Liver (tissue), 9 donors: ENCODE results near the gene ITPK1. TPM values are rescaled to one million over a fixed set of nuclear protein-coding genes. Genes with fewer than 3 reads are reported as not detected.

Experiments used
- DNase-seq: peaks from one replicate; pipeline ENCODE4 v3.0.0-alpha.2; 2017; ENCODE audit warnings: low spot score
- H3K27ac ChIP-seq, 2 donors: one replicate each; pipeline ENCODE4 v1.7.0; 2013; ENCODE audit warnings: inconsistent platforms in 2 of 2, low read length in 2 of 2, control low read depth in 1 of 2, low read depth in 1 of 2, mild to moderate bottlenecking in 1 of 2
- H3K27me3 ChIP-seq, 4 donors: one replicate each; pipeline versions ENCODE4 v1.6.1 to v1.7.0; 2013; ENCODE audit warnings: low read length in 3 of 4, inconsistent platforms in 1 of 4, mild to moderate bottlenecking in 1 of 4, moderate library complexity in 1 of 4; ENCODE audit not compliant: control insufficient read depth in 4 of 4, insufficient read depth in 4 of 4
- H3K36me3 ChIP-seq, 4 donors: one replicate each; pipeline versions ENCODE4 v1.6.1 to v1.7.0; 2013; ENCODE audit warnings: low read length in 3 of 4, mild to moderate bottlenecking in 3 of 4, low read depth in 1 of 4, moderate library complexity in 1 of 4; ENCODE audit not compliant: control insufficient read depth in 4 of 4, insufficient read depth in 3 of 4
- H3K4me1 ChIP-seq, 4 donors: one replicate each; pipeline versions ENCODE4 v1.6.1 to v1.7.0; 2013; ENCODE audit warnings: low read length in 3 of 4, mild to moderate bottlenecking in 3 of 4, moderate library complexity in 1 of 4; ENCODE audit not compliant: control insufficient read depth in 4 of 4, insufficient read depth in 4 of 4
- H3K4me3 ChIP-seq, 3 donors: one replicate each; pipeline versions ENCODE4 v1.6.1 to v1.7.0; 2013; ENCODE audit warnings: low read length in 3 of 3, control low read depth in 1 of 3, low read depth in 1 of 3, mild to moderate bottlenecking in 1 of 3
- H3K9ac ChIP-seq, 2 donors: one replicate each; pipeline ENCODE4 v1.7.0; 2013; ENCODE audit warnings: low read length in 2 of 2, mild to moderate bottlenecking in 2 of 2, moderate library complexity in 2 of 2, control low read depth in 1 of 2, low read depth in 1 of 2
- H3K9me3 ChIP-seq, 4 donors: one replicate each; pipeline versions ENCODE4 v1.6.1 to v1.7.0; 2013; ENCODE audit warnings: low read length in 3 of 4; ENCODE audit not compliant: control insufficient read depth in 4 of 4
- ATF3 ChIP-seq: IDR thresholded peaks from 2 replicates; pipeline ENCODE4 v1.6.1; 2016; ENCODE audit warnings: antibody characterized with exemption
- CTCF ChIP-seq: fragments of 150-350 bp; IDR thresholded peaks from 2 replicates; pipeline ENCODE4 v1.5.1; 2017; ENCODE audit warnings: improper control_type of control experiment, low read depth, low read length; ENCODE audit not compliant: missing input control
- EGR1 ChIP-seq, 2 donors: IDR thresholded peaks; 2 replicates each; pipeline ENCODE4 v1.6.1; 2016 to 2018; ENCODE audit warnings: antibody characterized with exemption in 2 of 2, low read depth in 2 of 2
- FOXA1 ChIP-seq: IDR thresholded peaks from 2 replicates; pipeline ENCODE4 v1.6.1; 2016; ENCODE audit warnings: antibody characterized with exemption
- FOXA2 ChIP-seq: IDR thresholded peaks from 2 replicates; pipeline ENCODE4 v1.6.1; 2016; ENCODE audit warnings: antibody characterized with exemption
- GABPA ChIP-seq, 2 donors: IDR thresholded peaks in 1 of 2; conservative IDR thresholded peaks in 1 of 2; 2 replicates each; pipeline ENCODE4 v1.6.1; 2016; ENCODE audit warnings: antibody characterized with exemption in 2 of 2, mild to moderate bottlenecking in 1 of 2, moderate library complexity in 1 of 2
- HNF4A ChIP-seq, 2 donors: conservative IDR thresholded peaks; 2 replicates each; pipeline ENCODE4 v1.6.1; 2016; ENCODE audit warnings: antibody characterized with exemption in 2 of 2, mild to moderate bottlenecking in 2 of 2
- HNF4G ChIP-seq: IDR thresholded peaks from 2 replicates; pipeline ENCODE4 v1.6.1; 2016; ENCODE audit warnings: antibody characterized with exemption
- JUND ChIP-seq, 2 donors: IDR thresholded peaks; 2 replicates each; pipeline ENCODE4 v1.6.1; 2016; ENCODE audit warnings: antibody characterized with exemption in 2 of 2
- MAX ChIP-seq: IDR thresholded peaks from 2 replicates; pipeline ENCODE4 v1.6.1; 2016; ENCODE audit warnings: antibody characterized with exemption
- NR2F2 ChIP-seq: IDR thresholded peaks from 2 replicates; pipeline ENCODE4 v1.6.1; 2016; ENCODE audit warnings: antibody characterized with exemption
- RAD21 ChIP-seq, 2 donors: IDR thresholded peaks; 2 replicates each; pipeline ENCODE4 v1.6.1; 2016; ENCODE audit warnings: antibody characterized with exemption in 2 of 2, mild to moderate bottlenecking in 2 of 2
- REST ChIP-seq: IDR thresholded peaks from 2 replicates; pipeline ENCODE4 v1.6.1; 2016; ENCODE audit warnings: antibody characterized with exemption, mild to moderate bottlenecking
- RXRA ChIP-seq, 2 donors: IDR thresholded peaks; 2 replicates each; pipeline ENCODE4 v1.6.1; 2017 to 2018; ENCODE audit warnings: antibody characterized with exemption in 2 of 2, mild to moderate bottlenecking in 1 of 2
- SP1 ChIP-seq: IDR thresholded peaks from 2 replicates; pipeline ENCODE4 v1.6.1; 2018; ENCODE audit warnings: antibody characterized with exemption, mild to moderate bottlenecking
- TAF1 ChIP-seq: conservative IDR thresholded peaks from 2 replicates; pipeline ENCODE4 v1.6.1; 2016; ENCODE audit warnings: antibody characterized with exemption, mild to moderate bottlenecking
- YY1 ChIP-seq: IDR thresholded peaks from 2 replicates; pipeline ENCODE4 v1.6.1; 2016; ENCODE audit warnings: antibody characterized with exemption, mild to moderate bottlenecking
- ZBTB33 ChIP-seq: IDR thresholded peaks from 2 replicates; pipeline ENCODE4 v1.6.1; 2016; ENCODE audit warnings: antibody characterized with exemption
- WGBS: extraction: QIAGEN DNeasy Blood & Tissue Kit; methylation state at CpG from one replicate; pipeline ENCODE4 v1.1.7; 2013; 5-methylcytosine and 5-hydroxymethylcytosine counted together
- polyA plus RNA-seq, 2 donors: library from polyadenylated mRNA; stranded (reverse) in 1 of 2; unstranded in 1 of 2; fragments of 200-250 nt in 1 of 2; fragments of >200 nt in 1 of 2; fragmentation: Nextera tagmentation in 1 of 2; extraction: Ambion mirVana in 1 of 2; gene quantifications; one replicate each; pipeline versions ENCODE4 v1.2.1 to v1.2.3, GENCODE V29; 2013 to 2015
- total RNA-seq, 2 donors: library from RNA; depleted of rRNA; stranded (reverse); fragments of >200 nt; gene quantifications; one replicate each; pipeline ENCODE4 v1.2.3, GENCODE V29; 2014
- donor health status: healthy.
- donor health status: healthy.
- donor health status: healthy.
- donor health status: healthy.
- donor health status: healthy.

Gene ITPK1
- total and polyA plus RNA-seq, 4 donors: 9.0 to 41.2 (median 20.4) TPM

- Histone ChIP-seq H3K4me1 (peaks cover 10 to 20% (median 18%) of the 10 kb centered on the region in 4 donors), H3K4me3 (no peak overlapping the region), H3K27me3 (no peaks in the 10 kb centered on the region), H3K27ac (no peak overlapping the region), H3K36me3 (no peaks in the 10 kb centered on the region), H3K9ac (no peak overlapping the region), H3K9me3 (no peaks in the 10 kb centered on the region)
- TF ChIP-seq ATF3 (no peak), SP1 (no peak), YY1 (no peak), REST (no peak), GABPA (IDR thresholded peaks at IDR 0.05 in 1 of 2, conservative IDR thresholded peaks at IDR 0.05 in 1 of 2) (no peak)
- DNase-seq: no peak
- 98% methylated on average over 3 of the region's 3 CpGs for WGBS
These were observed 73.9 kb downstream of the ITPK1 start for GRCh38 chr14:93041830-93042229.

GRCh38 chr14:93040982-93041381 lies 74.7 kb downstream of the ITPK1 start:
- WGBS: 95% methylated on average over 5 of the region's 5 CpGs
- Histone ChIP-seq H3K4me3 (no peak overlapping the region), H3K27me3 (no peaks in the 10 kb centered on the region), H3K36me3 (no peaks in the 10 kb centered on the region), H3K9ac (no peak overlapping the region), H3K4me1 (peaks cover 10 to 24% (median 21%) of the 10 kb centered on the region in 4 donors), H3K9me3 (no peaks in the 10 kb centered on the region), H3K27ac (no peak overlapping the region)
- DNase-seq: no peak
- no peak for TF ChIP-seq YY1
- TF ChIP-seq CTCF: no peak
- no peak for TF ChIP-seq SP1
- TF ChIP-seq MAX: no peak
- TF ChIP-seq JUND (IDR thresholded peaks at IDR 0.05): no peak
- TF ChIP-seq NR2F2: no peak
- no peak for TF ChIP-seq HNF4G
- no peak for TF ChIP-seq FOXA1
- TF ChIP-seq RAD21 (IDR thresholded peaks at IDR 0.05): no peak
- no peak for TF ChIP-seq TAF1
- TF ChIP-seq HNF4A (conservative IDR thresholded peaks at IDR 0.05): no peak
- no peak for TF ChIP-seq FOXA2
- TF ChIP-seq GABPA (IDR thresholded peaks at IDR 0.05 in 1 of 2, conservative IDR thresholded peaks at IDR 0.05 in 1 of 2): no peak
- TF ChIP-seq ZBTB33: no peak
- no peak for TF ChIP-seq RXRA (IDR thresholded peaks at IDR 0.05)
- TF ChIP-seq REST: no peak
- no peak for TF ChIP-seq EGR1 (IDR thresholded peaks at IDR 0.05; ENCODE audit: low read depth in 2 of 2)
